SK-N-SH (cell line): ENCODE data around the gene UBXN10. TPM values are rescaled to one million over a fixed set of nuclear protein-coding genes. Genes with fewer than 3 reads are reported as not detected.

Experiments
- CTCF ChIA-PET: fragments of 300-600, 350-600 bp; formaldehyde crosslinking; extraction: SDS; loops from one replicate; lab custom pipeline; 2021; lab: Yijun Ruan, JAX
- POLR2A ChIA-PET: fragments of 350-600 bp; sonication (Branson Sonifier 250); formaldehyde crosslinking; extraction: SDS; loops from one replicate; lab custom pipeline; 2020; ENCODE audit warnings: antibody characterized with exemption, inconsistent platforms; lab: Yijun Ruan, JAX
- DNase-seq: peaks from one replicate; pipeline ENCODE4 v3.0.0; 2012
- H2AFZ ChIP-seq: fragments of 200-600 bp; sonication (generic); 2 replicates; pipeline ENCODE4 v1.8.1; 2016; ENCODE audit warnings: antibody characterized with exemption, mild to moderate bottlenecking, low read depth
- H3F3A ChIP-seq: fragments of 200-600 bp; sonication (generic); replicated peaks from 2 replicates; pipeline ENCODE3; 2016; ENCODE audit warnings: antibody characterized with exemption, mild to moderate bottlenecking; ENCODE audit not compliant: insufficient read depth
- H3K27ac ChIP-seq, 2 experiments: fragments of 200-500 bp in 1 of 2; fragments of 200-600 bp in 1 of 2; sonication (Bioruptor generic) in 1 of 2; sonication (generic), shearing (Covaris generic) in 1 of 2; 2 replicates each; pipeline versions ENCODE4 v1.5.1 to v1.6.1; 2014 to 2016; ENCODE audit warnings: low read depth in 2 of 2, inconsistent platforms in 1 of 2, low read length in 1 of 2, mild to moderate bottlenecking in 1 of 2, mixed read lengths in 1 of 2
- H3K27me3 ChIP-seq: fragments of 200-600 bp; sonication (generic), shearing (Covaris generic); 2 replicates; pipeline ENCODE4 v1.6.1; 2016; ENCODE audit warnings: mixed run types; ENCODE audit not compliant: insufficient read depth
- H3K36me3 ChIP-seq, 2 experiments: fragments of 200-500 bp in 1 of 2; fragments of 200-600 bp in 1 of 2; sonication (Bioruptor generic) in 1 of 2; sonication (generic) in 1 of 2; replicated peaks in 1 of 2; 2 replicates each; pipeline versions ENCODE3 to v1.5.1; 2014 to 2016; ENCODE audit warnings: low read length in 1 of 2, mild to moderate bottlenecking in 1 of 2; ENCODE audit not compliant: insufficient read depth in 2 of 2, control insufficient read depth in 1 of 2
- H3K4me1 ChIP-seq, 2 experiments: fragments of 200-500 bp in 1 of 2; fragments of 200-600 bp in 1 of 2; sonication (Bioruptor generic) in 1 of 2; sonication (generic), shearing (Covaris generic) in 1 of 2; 2 replicates each; pipeline versions ENCODE4 v1.5.1 to v1.6.1; 2014 to 2016; ENCODE audit warnings: low read depth in 1 of 2, low read length in 1 of 2, mixed run types in 1 of 2; ENCODE audit not compliant: insufficient read depth in 2 of 2, control insufficient read depth in 1 of 2
- H3K4me2 ChIP-seq: fragments of 200-600 bp; sonication (generic), shearing (Covaris generic); 2 replicates; pipeline ENCODE4 v1.6.1; 2017; ENCODE audit warnings: mixed run types
- H3K4me3 ChIP-seq, 2 experiments: fragments of 200-500 bp in 1 of 2; fragments of 200-600 bp in 1 of 2; sonication (Bioruptor generic) in 1 of 2; sonication (generic), shearing (Covaris generic) in 1 of 2; 2 replicates each; pipeline versions ENCODE4 v1.5.1 to v1.8.1; 2014 to 2016; ENCODE audit warnings: low read depth in 2 of 2, inconsistent platforms in 1 of 2, low read length in 1 of 2, mild to moderate bottlenecking in 1 of 2, mixed read lengths in 1 of 2, moderate library complexity in 1 of 2
- H3K79me2 ChIP-seq: fragments of 200-600 bp; sonication (generic); 2 replicates; pipeline ENCODE4 v1.8.1; 2017; ENCODE audit warnings: mild to moderate bottlenecking; ENCODE audit not compliant: insufficient read depth
- H3K9ac ChIP-seq: fragments of 200-600 bp; sonication (generic); 2 replicates; pipeline ENCODE4 v1.6.1; 2017; ENCODE audit warnings: mixed run types
- H3K9me2 ChIP-seq: fragments of 200-600 bp; sonication (generic); 2 replicates; pipeline ENCODE4 v1.6.1; 2017; ENCODE audit warnings: mixed run types
- H3K9me3 ChIP-seq: fragments of 200-600 bp; sonication (generic); 2 replicates; pipeline ENCODE4 v1.6.1; 2017; ENCODE audit warnings: mixed run types, mild to moderate bottlenecking, moderate library complexity
- H4K20me1 ChIP-seq: fragments of 200-600 bp; sonication (generic); 2 replicates; pipeline ENCODE4 v1.6.1; 2017; ENCODE audit warnings: mild to moderate bottlenecking, mixed run types; ENCODE audit not compliant: insufficient read depth
- ELF1 ChIP-seq: IDR thresholded peaks from 2 replicates; pipeline ENCODE4 v1.4.0; 2012
- FOSL2 ChIP-seq: IDR thresholded peaks from 2 replicates; pipeline ENCODE4 v1.4.0; 2012; ENCODE audit warnings: low read depth, mild to moderate bottlenecking, moderate library complexity, borderline replicate concordance
- FOXM1 ChIP-seq: IDR thresholded peaks from 2 replicates; pipeline ENCODE4 v1.4.0; 2012; ENCODE audit warnings: low read depth, mild to moderate bottlenecking
- GABPA ChIP-seq: IDR thresholded peaks from 2 replicates; pipeline ENCODE4 v1.4.0; 2012; ENCODE audit warnings: low read depth, mild to moderate bottlenecking
- GATA2 ChIP-seq: sonication (generic); formaldehyde crosslinking; IDR thresholded peaks from 2 replicates; pipeline ENCODE4 v1.5.0; 2020; ENCODE audit warnings: mild to moderate bottlenecking, missing genetic modification reagents
- IRF3 ChIP-seq: fragments of 150-350 bp; IDR thresholded peaks from 2 replicates; pipeline ENCODE4 v1.6.1; 2016; ENCODE audit warnings: mild to moderate bottlenecking, low read depth, low read length
- MAX ChIP-seq: IDR thresholded peaks from 2 replicates; pipeline ENCODE4 v1.4.0; 2012; ENCODE audit warnings: low read depth
- MEF2A ChIP-seq: IDR thresholded peaks from 2 replicates; pipeline ENCODE4 v1.4.0; 2012; ENCODE audit warnings: low read depth, borderline replicate concordance
- MXI1 ChIP-seq: IDR thresholded peaks from 2 replicates; pipeline ENCODE4 v1.6.1; 2012; ENCODE audit warnings: mild to moderate bottlenecking, low read depth, low read length, improper control_type of control experiment
- NFIC ChIP-seq: IDR thresholded peaks from 2 replicates; pipeline ENCODE4 v1.4.0; 2012; ENCODE audit warnings: borderline replicate concordance
- NRF1 ChIP-seq: IDR thresholded peaks from 2 replicates; pipeline ENCODE4 v1.6.1; 2012; ENCODE audit warnings: low read depth, mild to moderate bottlenecking, low read length
- PBX3 ChIP-seq: IDR thresholded peaks from 2 replicates; pipeline ENCODE4; 2012
- POLR2AphosphoS5 ChIP-seq: IDR thresholded peaks from 2 replicates; pipeline ENCODE4 v1.6.1; 2012; ENCODE audit warnings: low read depth, low read length
- RCOR1 ChIP-seq: fragments of 150-350 bp; IDR thresholded peaks from 2 replicates; pipeline ENCODE4 v1.6.1; 2017; ENCODE audit warnings: antibody characterized with exemption, low read length
- TCF12 ChIP-seq: IDR thresholded peaks from 2 replicates; pipeline ENCODE4 v1.4.0; 2012
- TEAD4 ChIP-seq: IDR thresholded peaks from 2 replicates; pipeline ENCODE4 v1.4.0; 2012; ENCODE audit warnings: mild to moderate bottlenecking, borderline replicate concordance; ENCODE audit not compliant: insufficient read depth
- USF1 ChIP-seq: IDR thresholded peaks from 2 replicates; pipeline ENCODE4 v1.4.0; 2012; ENCODE audit warnings: low read depth, borderline replicate concordance
- USF2 ChIP-seq: fragments of 150-350 bp; IDR thresholded peaks from 2 replicates; pipeline ENCODE4 v1.6.1; 2017; ENCODE audit warnings: antibody characterized with exemption, low read length, low read depth, borderline replicate concordance
- YY1 ChIP-seq: IDR thresholded peaks from 2 replicates; pipeline ENCODE4 v1.4.0; 2012; ENCODE audit warnings: low read depth, mild to moderate bottlenecking
- ZBTB33 ChIP-seq: IDR thresholded peaks from 2 replicates; pipeline ENCODE4 v1.4.0; 2012; ENCODE audit warnings: low read depth, borderline replicate concordance
- WGBS: methylation state at CpG from one replicate; pipeline ENCODE4 v1.1.6; 2017; ENCODE audit warnings: low lambda C conversion rate; 5-methylcytosine and 5-hydroxymethylcytosine counted together
- polyA plus RNA-seq, 3 experiments: library from polyadenylated mRNA; depleted of rRNA; stranded (reverse); fragments of >200 nt; gene quantifications; 2 replicates each; pipeline ENCODE4 v1.2.3, GENCODE V29; 2012

The UBXN10 gene
- polyA plus RNA-seq, 1 of the 3 experiments (the other 2 are of a cell fraction), result not detected

GRCh38 chr1:20209471-20209870 is 23.6 kb downstream of the UBXN10 start:
- no peak overlapping the region for H3K4me3 ChIP-seq
- no peak overlapping the region for H2AFZ ChIP-seq
- no peaks in the 10 kb centered on the region for H3K9me2 ChIP-seq
- DNase-seq, result no peak
- no peak for TF ChIP-seq FOXM1
- no peak for TF ChIP-seq MEF2A
- TF ChIP-seq FOSL2, result no peak
- TF ChIP-seq ELF1, result no peak
- no peak for TF ChIP-seq ZBTB33
- TF ChIP-seq POLR2AphosphoS5, result no peak
- no peak for TF ChIP-seq GATA2 (CRISPR knock-in tag)
- no peak for TF ChIP-seq NFIC
- TF ChIP-seq NRF1, result no peak
- TF ChIP-seq YY1, result no peak
- TF ChIP-seq IRF3, result no peak
- H3K4me2 ChIP-seq, result no peak overlapping the region
- no peaks in the 10 kb centered on the region for H3F3A ChIP-seq
- POLR2A ChIA-PET, result no interaction called here
- H4K20me1 ChIP-seq, result no peaks in the 10 kb centered on the region
- no peaks in the 10 kb centered on the region for H3K79me2 ChIP-seq
- peaks cover 0 to 11% of the 10 kb centered on the region in 2 experiments; a peak in 1 of 4 replicates for H3K4me1 ChIP-seq
- H3K27me3 ChIP-seq, result peaks cover 15% of the 10 kb centered on the region
- WGBS, result 71% methylated on average over 4 of the region's 4 CpGs
- H3K9me3 ChIP-seq, result no peaks in the 10 kb centered on the region
- H3K27ac ChIP-seq, result no peak overlapping the region
- no peak overlapping the region for H3K9ac ChIP-seq
- CTCF ChIA-PET, result interaction anchor here (0.9 to 16.2 kb wide), 3 partner anchors 13 to 291 kb away, joined by 3 to 286 read pairs (median 6); partner anchors contain the start of gene CAMK2N1
- H3K36me3 ChIP-seq, result no peaks in the 10 kb centered on the region

GRCh38 chr1:20210736-20211460 is 25.0 kb downstream of the UBXN10 start:
- no peak overlapping the region for H2AFZ ChIP-seq
- TF ChIP-seq ELF1 (no peak), MXI1 (no peak), TEAD4 (no peak), PBX3 (no peak), MEF2A (no peak), MAX (no peak), RCOR1 (no peak), IRF3 (no peak), GABPA (no peak), USF2 (no peak), USF1 (no peak), TCF12 (no peak)
- no peak overlapping the region for H3K4me2 ChIP-seq
- no peaks in the 10 kb centered on the region for H3F3A ChIP-seq
- no peak overlapping the region for H3K4me3 ChIP-seq
- peaks cover 24% of the 10 kb centered on the region for H3K27me3 ChIP-seq
- CTCF ChIA-PET, result interaction anchor here (0.9 to 16.2 kb wide), 7 partner anchors 14 to 292 kb away, joined by 3 to 286 read pairs (median 7); partner anchors contain the start of gene CAMK2N1
- no peak overlapping the region for H3K9ac ChIP-seq
- no peaks in the 10 kb centered on the region for H4K20me1 ChIP-seq
- no peaks in the 10 kb centered on the region for H3K9me2 ChIP-seq
- H3K36me3 ChIP-seq, result no peaks in the 10 kb centered on the region
- no peak overlapping the region for H3K27ac ChIP-seq
- H3K9me3 ChIP-seq, result no peaks in the 10 kb centered on the region
- POLR2A ChIA-PET, result no interaction called here
- no peak for DNase-seq
- H3K4me1 ChIP-seq, result peaks cover 0 to 11% of the 10 kb centered on the region in 2 experiments; a peak in 1 of 4 replicates
- 63% methylated on average over 5 of the region's 10 CpGs for WGBS
- H3K79me2 ChIP-seq, result no peaks in the 10 kb centered on the region
